GM18907 (cell line): ENCODE results near the gene CYP17A1.
A peak's percentile ranks its signal among the peaks of the same experiment; 100 is the strongest.
"Not testable (repeated sequence)": the region's sequence is repeated elsewhere in the genome, so short reads cannot be mapped to it uniquely, and the experiment has no call there.

Source experiments
- ATAC-seq: cut with Tn5 transposase; IDR thresholded peaks from one replicate; pipeline ENCODE4 v1.9.1; 2021; ENCODE audit warnings: mild to moderate bottlenecking, moderate library complexity; ENCODE audit not compliant: unreplicated experiment

Gene CYP17A1

DNA sequence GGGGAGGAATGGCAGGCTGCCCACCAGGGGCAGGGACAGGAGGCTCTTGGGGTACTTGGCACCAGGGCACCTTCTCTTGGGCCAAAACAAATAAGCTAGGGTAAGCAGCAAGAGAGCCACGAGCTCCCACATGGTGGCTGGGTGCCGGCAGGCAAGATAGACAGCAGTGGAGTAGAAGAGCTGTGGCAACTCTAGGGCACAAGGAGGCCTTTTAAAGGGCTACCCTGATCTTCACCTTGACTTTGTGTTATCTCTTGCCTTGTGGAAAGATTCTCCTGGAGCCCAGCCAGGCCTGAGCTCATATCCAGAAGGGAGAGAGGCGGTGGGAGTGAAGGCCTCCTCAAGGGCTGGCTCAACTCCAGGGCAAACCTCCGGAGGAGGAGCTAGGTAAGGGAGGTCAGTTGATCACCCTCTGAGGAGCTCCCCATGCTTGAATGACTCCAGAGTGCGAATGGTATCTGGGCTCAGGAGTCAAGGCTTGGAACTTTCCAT, at the start of gene CYP17A1:
TSS of gene CYP17A1 (minus strand) at position 184 of the 492 bp plus-strand sequence. CDS start at position 132, 52 bp downstream.
- no peak for ATAC-seq

DNA sequence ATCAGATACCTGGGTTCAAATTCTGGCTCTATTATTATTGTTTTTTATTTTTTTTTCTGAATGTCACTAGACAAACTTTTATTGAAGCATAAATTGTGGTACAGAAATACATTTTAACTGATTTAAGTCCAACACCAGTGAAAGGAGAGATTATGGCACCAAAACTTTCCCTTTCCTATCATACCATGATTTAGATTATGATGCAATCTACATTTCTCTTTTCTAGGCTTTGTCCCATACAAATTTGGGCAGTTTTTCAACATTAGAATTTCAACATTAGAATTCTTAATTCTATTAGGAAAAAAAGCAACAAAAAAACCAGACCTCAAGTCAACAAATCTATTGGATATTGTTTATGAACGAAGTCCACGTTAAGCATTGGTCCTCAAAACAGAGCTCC, 43.0 kb upstream of the CYP17A1 start:
- ATAC-seq, result no peak

DNA sequence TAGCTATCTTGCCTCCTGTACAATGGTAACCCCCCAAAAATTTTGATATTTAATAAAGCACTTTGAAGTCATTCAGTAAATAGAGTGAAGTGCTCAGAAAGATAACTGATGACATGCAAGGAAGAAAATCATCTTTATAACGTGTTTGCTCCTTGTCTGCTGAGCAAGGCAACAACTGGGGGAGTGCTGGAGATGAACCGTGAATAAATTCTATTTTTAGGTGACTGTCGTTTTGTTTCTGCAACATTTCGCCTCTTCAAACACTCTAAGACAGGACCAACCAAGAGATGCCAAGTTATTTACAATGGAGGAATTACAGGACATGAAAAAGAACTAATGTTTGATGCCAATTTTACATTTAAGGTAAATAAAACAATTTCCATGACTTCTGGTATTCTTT, 41.4 kb upstream of the CYP17A1 start:
- ATAC-seq, result no peak

DNA sequence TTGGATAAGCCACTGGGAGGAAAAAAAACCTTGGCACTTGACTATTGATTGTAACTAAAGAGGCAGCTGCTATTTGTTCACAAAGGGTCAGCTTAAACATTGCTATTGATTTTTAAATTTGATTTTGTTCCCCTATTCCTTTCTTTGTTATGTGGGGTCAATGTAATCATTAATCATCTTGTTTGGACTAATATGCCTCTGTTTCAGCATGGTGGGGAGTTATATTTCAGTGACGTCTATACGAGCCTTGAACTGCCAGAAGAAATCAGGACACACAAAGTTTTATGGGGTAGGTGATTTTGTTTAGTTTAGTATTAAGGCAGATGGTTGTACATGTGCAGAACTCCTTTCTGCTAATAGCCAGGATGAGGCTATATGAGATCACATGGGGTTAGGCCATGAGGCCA, 39.5 kb upstream of the CYP17A1 start:
- ATAC-seq, result no peak

GRCh38 chr10:102872163-102872562, 35.0 kb upstream of the CYP17A1 start:
- no peak for ATAC-seq

- ATAC-seq, result no peak
Measured at GRCh38 chr10:102870221-102870620, 33.0 kb upstream of the CYP17A1 start.

DNA sequence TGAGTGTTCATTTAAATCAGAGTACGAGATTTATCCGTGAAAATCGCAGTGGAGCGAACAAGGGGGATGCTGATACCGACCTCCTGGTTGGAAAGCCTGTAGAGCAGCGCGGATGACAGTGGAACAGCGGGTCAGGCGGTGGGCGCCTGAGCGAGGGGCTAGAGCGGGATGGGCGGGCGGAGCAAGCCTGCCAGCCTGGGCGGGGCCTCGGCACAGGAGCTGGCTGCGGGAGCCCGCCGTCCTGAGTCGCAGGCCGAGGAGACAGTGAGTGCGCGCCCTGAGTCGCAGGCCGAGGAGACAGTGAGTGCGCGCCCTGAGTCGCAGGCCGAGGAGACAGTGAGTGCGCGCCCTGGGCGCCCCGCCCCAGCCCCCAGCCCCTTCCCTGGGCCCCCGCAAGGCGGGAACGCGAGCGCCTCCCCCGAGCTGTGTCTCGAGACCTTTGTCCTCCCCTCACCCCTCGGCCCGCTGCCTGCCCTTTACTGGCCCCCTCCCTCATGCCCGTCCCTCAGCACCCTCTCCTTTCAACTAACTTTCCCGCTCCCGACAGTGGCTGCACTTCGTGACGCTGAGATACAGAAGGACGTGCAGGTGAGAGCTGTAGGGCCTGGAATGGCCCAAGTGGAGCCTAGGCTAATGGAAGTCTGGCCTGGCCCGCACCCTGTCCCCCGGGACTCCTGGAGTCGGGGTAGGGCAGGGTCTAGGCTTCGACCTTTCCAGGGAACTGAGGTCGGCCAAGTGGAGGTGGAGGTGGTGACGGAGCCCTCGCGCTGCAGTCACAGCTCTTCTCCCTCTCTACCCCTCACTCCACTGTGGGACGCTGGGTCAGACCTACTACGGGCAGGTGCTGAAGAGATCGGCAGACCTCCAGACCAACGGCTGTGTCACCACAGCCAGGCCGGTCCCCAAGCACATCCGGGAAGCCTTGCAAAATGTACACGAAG, 32.3 kb upstream of the CYP17A1 start, which contains the start of gene AS3MT:
TSS of gene AS3MT (plus strand) at position 213 of the 941 bp plus-strand sequence. CDS start at position 336, 123 bp downstream.
- peak; percentile 54 for ATAC-seq

- ATAC-seq, result no peak
Measured at GRCh38 chr10:102868911-102869257, 31.7 kb upstream of the CYP17A1 start.

- ATAC-seq, result no peak
Measured at GRCh38 chr10:102865620-102866019, 28.4 kb upstream of the CYP17A1 start.

DNA sequence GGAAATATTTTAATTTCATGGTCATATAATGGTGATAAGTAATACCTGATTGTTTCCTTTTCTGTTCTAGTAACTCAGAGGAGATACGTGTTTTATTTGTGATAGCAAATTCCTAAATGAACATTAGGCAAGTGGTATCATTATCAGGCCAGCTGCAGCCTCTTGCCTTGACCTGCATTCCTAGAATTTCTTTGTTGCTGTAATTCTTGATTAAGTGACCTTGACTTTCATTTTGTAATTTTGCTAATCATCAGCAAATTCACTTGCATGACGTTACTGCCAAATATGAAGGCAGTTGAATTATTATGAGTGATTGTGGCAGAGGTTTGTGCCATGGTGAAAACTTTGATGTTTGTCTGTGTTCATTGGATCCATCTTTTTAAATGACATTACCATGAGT, 26.4 kb upstream of the CYP17A1 start:
- no peak for ATAC-seq

DNA sequence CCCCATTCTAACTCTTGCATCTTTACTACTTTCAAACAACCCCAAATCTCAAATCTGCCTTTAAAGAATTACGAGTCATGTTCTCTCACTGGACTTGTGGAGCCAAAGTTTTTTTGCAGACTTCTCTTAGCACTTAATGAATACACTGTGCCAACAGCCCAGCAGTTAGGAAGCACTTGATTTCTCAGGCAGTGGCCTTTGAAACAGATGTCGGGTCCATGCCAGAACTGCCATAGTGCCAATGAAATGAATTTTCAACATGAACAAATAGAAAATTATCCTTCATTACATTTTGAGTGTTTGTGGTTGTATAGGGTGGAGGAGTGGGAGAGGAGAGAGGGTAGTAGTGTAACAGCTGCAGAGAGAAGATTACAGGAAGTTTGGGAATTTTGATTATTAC, 22.7 kb upstream of the CYP17A1 start:
- no peak for ATAC-seq

GRCh38 chr10:102856758-102857424, 19.7 kb upstream of the CYP17A1 start:
- no peak for ATAC-seq

- not testable (repeated sequence) for ATAC-seq
Measured at GRCh38 chr10:102855731-102856436, 18.7 kb upstream of the CYP17A1 start.

DNA sequence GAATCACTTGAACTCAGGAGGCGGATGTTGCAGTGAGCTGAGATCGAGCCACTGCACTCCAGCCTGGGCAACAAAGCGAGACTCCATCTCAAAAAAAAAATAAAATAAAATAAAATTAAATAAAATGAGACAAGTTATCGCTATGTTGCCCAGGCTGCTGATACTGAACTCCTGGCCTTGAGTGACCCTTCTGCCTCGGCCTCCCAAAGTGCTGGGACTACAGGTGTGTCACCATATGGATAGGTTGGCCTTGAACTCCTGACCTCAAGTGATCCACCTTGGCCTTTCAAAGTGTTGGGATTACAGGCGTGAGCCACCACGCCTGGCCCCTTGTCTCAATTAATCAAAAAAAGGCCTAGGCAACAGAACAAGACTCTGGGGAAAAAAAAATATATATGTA, 16.0 kb upstream of the CYP17A1 start:
- ATAC-seq, result not testable (repeated sequence)

DNA sequence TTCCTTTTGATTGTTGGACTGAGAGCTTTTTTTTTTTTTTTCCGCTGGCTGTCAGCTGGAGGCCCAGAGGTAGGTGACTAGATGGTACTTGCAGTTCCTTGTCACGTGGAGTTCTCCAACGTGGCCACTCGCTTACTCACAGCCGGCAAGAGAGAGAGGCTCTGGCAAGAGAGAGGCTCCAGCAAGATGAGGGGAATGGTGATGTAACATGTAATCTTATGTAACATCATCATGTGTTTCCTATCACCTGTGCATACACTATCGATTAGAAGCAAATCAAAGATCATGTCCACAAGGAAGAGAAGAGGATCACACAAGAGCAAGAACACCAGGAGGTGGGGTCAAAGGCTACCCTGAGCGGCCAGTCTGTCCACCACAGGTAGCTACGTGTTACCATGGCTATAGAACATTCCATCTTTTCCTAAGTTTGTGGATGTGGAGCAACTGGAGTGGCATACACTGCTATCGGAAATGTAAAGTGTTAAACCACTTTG, 12.9 kb upstream of the CYP17A1 start:
- ATAC-seq, result no peak

- ATAC-seq, result no peak
Measured at GRCh38 chr10:102845352-102845902, 8.2 kb upstream of the CYP17A1 start.

- ATAC-seq, result not testable (repeated sequence)
Measured at GRCh38 chr10:102844190-102844776, 7.1 kb upstream of the CYP17A1 start.

GRCh38 chr10:102843139-102843538, 5.9 kb upstream of the CYP17A1 start:
- not testable (repeated sequence) for ATAC-seq

DNA sequence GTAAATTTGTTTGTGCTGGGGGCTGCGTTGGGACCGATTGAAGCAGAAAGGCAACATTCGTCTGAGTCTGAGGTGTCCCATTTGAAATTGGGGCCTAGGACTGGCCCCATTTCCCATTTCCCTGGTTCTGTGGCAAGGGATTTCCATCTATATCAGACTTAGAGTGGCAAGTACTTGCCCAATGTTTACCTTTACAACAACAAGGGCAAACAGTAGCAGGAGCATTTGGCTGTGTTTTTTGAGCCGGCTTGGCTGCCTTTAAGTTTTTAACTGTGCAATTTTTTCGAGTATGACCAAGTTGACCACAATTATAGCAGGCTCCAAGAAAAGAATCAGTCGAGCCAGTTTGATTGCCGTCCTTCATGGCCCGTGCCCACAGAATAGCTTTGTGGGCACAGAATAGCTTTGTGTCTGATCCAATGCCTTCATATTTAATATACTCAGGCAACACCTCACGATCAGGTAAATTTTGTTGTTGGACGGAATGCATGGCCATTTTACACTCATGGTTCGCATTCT, 4.7 kb upstream of the CYP17A1 start:
- ATAC-seq, result no peak
